HUES48 (cell line): ENCODE results near the gene CD52.

Experiments used
- H3K27ac ChIP-seq: one replicate; pipeline ENCODE4 v1.7.0; 2013; ENCODE audit warnings: low read depth, low read length, inconsistent platforms
- H3K27me3 ChIP-seq: 2 replicates; pipeline ENCODE4 v1.6.1; 2013; ENCODE audit warnings: mild to moderate bottlenecking, low read length; ENCODE audit not compliant: control insufficient read depth, insufficient read depth
- H3K36me3 ChIP-seq: 2 replicates; pipeline ENCODE4 v1.6.1; 2013; ENCODE audit warnings: low read length; ENCODE audit not compliant: control insufficient read depth, insufficient read depth
- H3K4me1 ChIP-seq: 2 replicates; pipeline ENCODE4 v1.6.1; 2013; ENCODE audit warnings: mild to moderate bottlenecking, low read length; ENCODE audit not compliant: control insufficient read depth, insufficient read depth
- H3K4me3 ChIP-seq: 2 replicates; pipeline ENCODE4 v1.5.1; 2013; ENCODE audit warnings: mild to moderate bottlenecking, low read depth, low read length
- H3K9ac ChIP-seq: 2 replicates; pipeline ENCODE4 v1.6.1; 2013; ENCODE audit warnings: mild to moderate bottlenecking, low read depth, low read length, moderate library complexity
- H3K9me3 ChIP-seq: 2 replicates; pipeline ENCODE4 v1.6.1; 2013; ENCODE audit warnings: low read length; ENCODE audit not compliant: control insufficient read depth, insufficient read depth

Gene CD52

GRCh38 chr1:26340047-26340481, 22.3 kb downstream of the CD52 start:
- Histone ChIP-seq H3K4me3 (no peak overlapping the region), H3K27ac (no peak overlapping the region), H3K9me3 (no peaks in the 10 kb centered on the region), H3K9ac (no peak overlapping the region), H3K36me3 (no peaks in the 10 kb centered on the region), H3K27me3 (peaks cover 4% of the 10 kb centered on the region), H3K4me1 (peaks cover 10% of the 10 kb centered on the region; the same call in 1 of the 2 replicates)

GRCh38 chr1:26344147-26344920, 26.6 kb downstream of the CD52 start:
- Histone ChIP-seq H3K27me3 (no peaks in the 10 kb centered on the region), H3K9me3 (no peaks in the 10 kb centered on the region), H3K36me3 (no peaks in the 10 kb centered on the region), H3K4me3 (no peak overlapping the region), H3K27ac (no peak overlapping the region), H3K9ac (no peak overlapping the region), H3K4me1 (no peaks in the 10 kb centered on the region)

GRCh38 chr1:26345718-26346117, 28.0 kb downstream of the CD52 start:
- Histone ChIP-seq H3K36me3 (no peaks in the 10 kb centered on the region), H3K4me1 (peaks cover 4% of the 10 kb centered on the region; the same call in 1 of the 2 replicates)

GRCh38 chr1:26346274-26347033, 28.7 kb downstream of the CD52 start:
- Histone ChIP-seq H3K36me3 (no peaks in the 10 kb centered on the region), H3K27ac (no peak overlapping the region), H3K9me3 (no peaks in the 10 kb centered on the region), H3K9ac (no peak overlapping the region), H3K4me1 (peaks cover 10% of the 10 kb centered on the region), H3K4me3 (no peak overlapping the region), H3K27me3 (no peaks in the 10 kb centered on the region)

More at GRCh38 chr1:26345718-26346117, 28.0 kb downstream of the CD52 start:
- no peaks in the 10 kb centered on the region for H3K9me3 ChIP-seq
- H3K4me3 ChIP-seq, result no peak overlapping the region
- no peaks in the 10 kb centered on the region for H3K27me3 ChIP-seq
- no peak overlapping the region for H3K27ac ChIP-seq
- H3K9ac ChIP-seq, result no peak overlapping the region

GRCh38 chr1:26349188-26349876, 31.6 kb downstream of the CD52 start:
- no peak overlapping the region for H3K27ac ChIP-seq
- no peak overlapping the region for H3K4me3 ChIP-seq
- peaks cover 10% of the 10 kb centered on the region for H3K4me1 ChIP-seq
- no peak overlapping the region for H3K9ac ChIP-seq
- no peaks in the 10 kb centered on the region for H3K27me3 ChIP-seq
- no peaks in the 10 kb centered on the region for H3K9me3 ChIP-seq
- H3K36me3 ChIP-seq, result no peaks in the 10 kb centered on the region

GRCh38 chr1:26349877-26350244, 32.1 kb downstream of the CD52 start:
- Histone ChIP-seq H3K27ac (peak overlapping the region; percentile 89), H3K9me3 (no peaks in the 10 kb centered on the region), H3K36me3 (no peaks in the 10 kb centered on the region), H3K9ac (no peak overlapping the region), H3K4me3 (no peak overlapping the region), H3K27me3 (no peaks in the 10 kb centered on the region), H3K4me1 (peaks cover 10% of the 10 kb centered on the region)

GRCh38 chr1:26350343-26350700, 32.6 kb downstream of the CD52 start:
- Histone ChIP-seq H3K4me3 (no peak overlapping the region), H3K4me1 (peaks cover 10% of the 10 kb centered on the region), H3K9ac (no peak overlapping the region), H3K9me3 (no peaks in the 10 kb centered on the region), H3K27ac (peak overlapping the region; percentile 89), H3K27me3 (no peaks in the 10 kb centered on the region), H3K36me3 (no peaks in the 10 kb centered on the region)

- no peaks in the 10 kb centered on the region for H3K9me3 ChIP-seq
- H3K4me3 ChIP-seq, result no peak overlapping the region
- H3K4me1 ChIP-seq, result peaks cover 10% of the 10 kb centered on the region
- H3K27me3 ChIP-seq, result no peaks in the 10 kb centered on the region
- no peaks in the 10 kb centered on the region for H3K36me3 ChIP-seq
- H3K9ac ChIP-seq, result no peak overlapping the region
- peak overlapping the region; percentile 89 for H3K27ac ChIP-seq
Measured at GRCh38 chr1:26350701-26351589, 33.2 kb downstream of the CD52 start.

- H3K4me1 ChIP-seq, result peaks cover 12% of the 10 kb centered on the region
- peak overlapping the region; percentile 89 for H3K27ac ChIP-seq
- no peaks in the 10 kb centered on the region for H3K36me3 ChIP-seq
- H3K9me3 ChIP-seq, result no peaks in the 10 kb centered on the region
- H3K9ac ChIP-seq, result no peak overlapping the region
- no peaks in the 10 kb centered on the region for H3K27me3 ChIP-seq
- no peak overlapping the region for H3K4me3 ChIP-seq
Measured at GRCh38 chr1:26351590-26352337, 34.0 kb downstream of the CD52 start.

- Histone ChIP-seq H3K36me3 (no peaks in the 10 kb centered on the region), H3K9ac (no peak overlapping the region)
Measured at GRCh38 chr1:26352338-26352679, 34.6 kb downstream of the CD52 start.

More at GRCh38 chr1:26352338-26352679, 34.6 kb downstream of the CD52 start:
- Histone ChIP-seq H3K9me3 (no peaks in the 10 kb centered on the region), H3K4me1 (peaks cover 14% of the 10 kb centered on the region), H3K4me3 (no peak overlapping the region), H3K27me3 (no peaks in the 10 kb centered on the region), H3K27ac (no peak overlapping the region)
